Measurements from ENCODE around the gene SOX21. TPM values are rescaled to one million over a fixed set of nuclear protein-coding genes. Genes with fewer than 3 reads are reported as not detected.

The SOX21 gene
- total RNA-seq, 4 donors from 2014 or later: not detected

DNA sequence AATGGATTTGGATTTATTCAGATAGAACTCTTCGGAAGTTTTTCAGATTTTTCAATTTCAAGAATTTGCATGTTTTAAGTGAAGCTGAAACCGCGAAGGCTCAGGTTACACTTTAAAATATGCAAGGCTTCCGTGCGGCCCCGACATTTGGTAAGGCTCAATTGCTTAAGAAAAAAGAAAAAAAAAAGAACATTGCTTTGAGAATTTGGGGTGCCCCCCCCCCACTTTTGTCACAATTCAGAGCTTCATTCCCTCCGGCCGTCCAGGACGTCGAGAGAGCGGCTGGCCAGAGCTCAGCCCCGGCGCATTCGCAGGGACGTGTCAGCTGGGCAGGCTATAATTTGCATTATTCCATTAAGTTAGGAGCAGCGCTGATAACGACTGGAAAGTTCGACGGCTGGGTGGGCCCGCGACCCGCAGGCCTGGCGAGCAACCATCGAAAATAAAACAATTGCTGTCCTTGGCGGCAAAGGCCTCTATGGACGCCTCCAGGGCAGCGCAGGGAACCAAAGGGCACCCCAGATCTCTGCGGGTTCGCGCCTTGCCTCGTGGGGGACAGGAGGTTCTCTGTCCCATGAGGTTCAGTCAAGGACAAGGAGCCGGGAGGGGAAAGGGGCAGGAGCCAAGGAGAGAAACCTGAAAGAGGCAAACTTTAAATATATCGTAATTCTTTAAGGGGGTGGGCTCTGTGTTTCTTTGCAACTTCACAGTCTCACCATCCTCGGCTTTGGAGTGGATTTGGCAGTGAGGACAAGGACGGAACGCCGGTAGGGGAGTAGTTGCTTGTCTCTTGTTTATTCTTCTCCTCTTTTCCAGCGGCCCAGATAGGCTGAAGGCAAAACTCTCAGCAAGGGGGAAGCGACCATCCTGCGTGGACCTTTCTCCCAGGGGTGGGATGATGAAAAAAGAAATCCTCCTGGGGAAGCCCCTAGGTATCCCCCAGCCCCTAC is 7.0 kb downstream of the SOX21 start:
- H3K27ac ChIP-seq: no peak overlapping the region
- WGBS, 2 donors: 10% methylated on average over 40 of the region's 40 CpGs
- no peak for DNase-seq (ENCODE audit: low spot score in 2 of 2)
- peaks cover 0 to 52% (median 11%) of the 10 kb centered on the region in 4 donors for H3K4me1 ChIP-seq
- H3K36me3 ChIP-seq: no peaks in the 10 kb centered on the region
- H3K9me3 ChIP-seq: no peaks in the 10 kb centered on the region
- no peak overlapping the region for H3K4me3 ChIP-seq
- peaks cover 0 to 100% of the 10 kb centered on the region in 2 donors for H3K27me3 ChIP-seq
- no peak for TF ChIP-seq POLR2A (IDR thresholded peaks at IDR 0.05)
- TF ChIP-seq, protein P1, sequence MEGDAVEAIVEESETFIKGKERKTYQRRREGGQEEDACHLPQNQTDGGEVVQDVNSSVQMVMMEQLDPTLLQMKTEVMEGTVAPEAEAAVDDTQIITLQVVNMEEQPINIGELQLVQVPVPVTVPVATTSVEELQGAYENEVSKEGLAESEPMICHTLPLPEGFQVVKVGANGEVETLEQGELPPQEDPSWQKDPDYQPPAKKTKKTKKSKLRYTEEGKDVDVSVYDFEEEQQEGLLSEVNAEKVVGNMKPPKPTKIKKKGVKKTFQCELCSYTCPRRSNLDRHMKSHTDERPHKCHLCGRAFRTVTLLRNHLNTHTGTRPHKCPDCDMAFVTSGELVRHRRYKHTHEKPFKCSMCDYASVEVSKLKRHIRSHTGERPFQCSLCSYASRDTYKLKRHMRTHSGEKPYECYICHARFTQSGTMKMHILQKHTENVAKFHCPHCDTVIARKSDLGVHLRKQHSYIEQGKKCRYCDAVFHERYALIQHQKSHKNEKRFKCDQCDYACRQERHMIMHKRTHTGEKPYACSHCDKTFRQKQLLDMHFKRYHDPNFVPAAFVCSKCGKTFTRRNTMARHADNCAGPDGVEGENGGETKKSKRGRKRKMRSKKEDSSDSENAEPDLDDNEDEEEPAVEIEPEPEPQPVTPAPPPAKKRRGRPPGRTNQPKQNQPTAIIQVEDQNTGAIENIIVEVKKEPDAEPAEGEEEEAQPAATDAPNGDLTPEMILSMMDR (IDR thresholded peaks at IDR 0.05): no peak
- no peak for TF ChIP-seq EP300 (IDR thresholded peaks at IDR 0.05)

- DNase-seq (ENCODE audit: low spot score in 2 of 2): no peak
- Histone ChIP-seq H3K36me3 (no peaks in the 10 kb centered on the region), H3K4me3 (no peak overlapping the region), H3K27ac (no peak overlapping the region), H3K27me3 (peaks cover 0 to 98% of the 10 kb centered on the region in 2 donors), H3K9me3 (no peaks in the 10 kb centered on the region), H3K4me1 (peaks cover 0 to 50% (median 11%) of the 10 kb centered on the region in 4 donors)
- TF ChIP-seq, protein P1 (IDR thresholded peaks at IDR 0.05): no peak
- TF ChIP-seq POLR2A (IDR thresholded peaks at IDR 0.05) (no peak), EP300 (IDR thresholded peaks at IDR 0.05) (no peak)
- 16 to 19% methylated on average over 23 to 24 of the region's 24 CpGs for WGBS, 2 donors
These were observed 7.8 kb downstream of the SOX21 start for GRCh38 chr13:94704377-94705080.

DNA sequence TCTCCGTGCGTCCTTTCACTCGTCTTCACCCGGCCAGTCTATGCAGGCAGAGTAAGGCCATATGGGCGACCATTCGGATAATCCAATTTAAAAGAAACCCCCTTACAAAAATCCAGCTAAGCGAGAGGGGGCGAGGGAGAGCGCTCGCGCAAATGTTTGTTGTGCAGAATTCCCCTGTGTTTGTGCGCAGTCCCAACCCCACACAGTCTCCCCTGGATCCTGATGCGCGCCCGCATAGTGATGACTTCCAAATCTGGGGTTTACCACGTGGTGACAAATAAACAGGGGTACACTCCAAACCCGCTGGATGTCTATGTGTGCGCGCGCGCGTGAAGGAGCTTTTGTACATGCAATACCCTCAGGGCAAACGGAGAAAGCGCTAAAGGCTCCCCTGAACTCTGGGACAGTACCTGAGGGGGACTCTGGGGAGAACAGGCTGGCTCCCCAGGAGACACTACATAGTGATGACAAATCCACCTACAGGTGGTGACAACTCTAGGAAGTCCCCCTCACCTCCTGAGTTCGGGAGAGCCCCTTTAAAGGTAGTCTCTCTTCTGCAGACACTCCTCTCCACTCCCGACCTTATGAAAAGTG is 8.5 kb downstream of the SOX21 start:
- Histone ChIP-seq H3K4me3 (no peak overlapping the region), H3K27me3 (peaks cover 0 to 98% of the 10 kb centered on the region in 2 donors), H3K4me1 (peaks cover 0 to 50% (median 11%) of the 10 kb centered on the region in 4 donors), H3K27ac (no peak overlapping the region), H3K9me3 (no peaks in the 10 kb centered on the region), H3K36me3 (no peaks in the 10 kb centered on the region)
- no peak for DNase-seq (ENCODE audit: low spot score in 2 of 2)
- 5 to 7% methylated on average over 26 of the region's 26 CpGs for WGBS, 2 donors
- TF ChIP-seq, protein P1 (IDR thresholded peaks at IDR 0.05): no peak
- no peak for TF ChIP-seq EP300 (IDR thresholded peaks at IDR 0.05)

GRCh38 chr13:94703271-94703670 is 9.1 kb downstream of the SOX21 start:
- peaks cover 0 to 96% of the 10 kb centered on the region in 2 donors for H3K27me3 ChIP-seq
- no peak overlapping the region for H3K4me3 ChIP-seq
- 3 to 6% methylated on average over 17 of the region's 17 CpGs for WGBS, 2 donors
- H3K27ac ChIP-seq: no peak overlapping the region
- H3K36me3 ChIP-seq: no peaks in the 10 kb centered on the region
- no peaks in the 10 kb centered on the region for H3K9me3 ChIP-seq
- TF ChIP-seq EP300 (IDR thresholded peaks at IDR 0.05) (no peak), POLR2A (IDR thresholded peaks at IDR 0.05) (no peak)
- TF ChIP-seq, protein P1 (IDR thresholded peaks at IDR 0.05): no peak
- H3K4me1 ChIP-seq: peaks cover 0 to 50% (median 11%) of the 10 kb centered on the region in 4 donors
- DNase-seq (ENCODE audit: low spot score in 2 of 2): no peak
